HCT116 (cell line): ENCODE measurements around the gene ZDHHC18. TPM values are rescaled to one million over a fixed set of nuclear protein-coding genes. Genes with fewer than 3 reads are reported as not detected.
A peak's percentile ranks its signal among the peaks of the same experiment; 100 is the strongest.

Source experiments
- ATAC-seq: fragments of 200-7000 bp; cut with Tn5 transposase; 2 replicates; pipeline ENCODE4 v1.9.1; 2020; ENCODE audit warnings: mild to moderate bottlenecking, moderate library complexity
- BruUV-seq: library from RNA; stranded (reverse); fragments of 400-500 nt; replicated peaks from 2 replicates; lab custom pipeline; 2021; lab: Mats Ljungman, UMichigan
- CTCF ChIA-PET: fragments of 300-600 bp; sonication (Branson Sonifier 250); formaldehyde crosslinking; loops from one replicate; lab custom pipeline; 2021; ENCODE audit warnings: antibody characterized with exemption; lab: Charles Lee
- POLR2A ChIA-PET: fragments of 300-600, 350-600 bp; sonication (Branson Sonifier 250); formaldehyde crosslinking; loops from one replicate; lab custom pipeline; 2021; ENCODE audit warnings: antibody characterized with exemption; lab: Charles Lee
- RAD21 ChIA-PET, 2 experiments: fragments of 300-600 bp; sonication (Branson Sonifier 250); formaldehyde crosslinking; loops; one replicate each; lab custom pipeline; 2023; ENCODE audit warnings: low total read pairs in 2 of 2; ENCODE audit not compliant: uncharacterized antibody in 2 of 2, unreplicated experiment in 2 of 2, low non-redundant PET in 1 of 2; lab: Charles Lee
- DNase-seq: peaks from one replicate; pipeline ENCODE4 v3.0.0-alpha.2; 2010; ENCODE audit warnings: low read depth, low spot score
- H2AFZ ChIP-seq: fragments of 200-600 bp; shearing (Covaris generic), sonication (generic); 2 replicates; pipeline ENCODE4 v1.6.1; 2017; ENCODE audit warnings: low read depth, mixed run types, mixed read lengths, antibody characterized with exemption, low read length; ENCODE audit not compliant: poor library complexity, severe bottlenecking
- H3K27ac ChIP-seq: 2 replicates; pipeline ENCODE4 v1.5.1; 2012; ENCODE audit warnings: low read depth, low read length
- H3K27me3 ChIP-seq: fragments of 200-600 bp; sonication (generic); 2 replicates; pipeline ENCODE4 v1.6.1; 2016; ENCODE audit warnings: mixed run types, low read length, mixed read lengths; ENCODE audit not compliant: insufficient read depth
- H3K36me3 ChIP-seq, 2 experiments: fragments of 200-500 bp in 1 of 2; fragments of 200-600 bp in 1 of 2; sonication (Bioruptor generic) in 1 of 2; sonication (generic) in 1 of 2; 2 replicates each; pipeline versions ENCODE4 v1.5.1 to v1.6.1; 2014 to 2016; ENCODE audit warnings: low read length in 2 of 2, inconsistent platforms in 1 of 2, mixed read lengths in 1 of 2, mixed run types in 1 of 2; ENCODE audit not compliant: insufficient read depth in 2 of 2, control insufficient read depth in 1 of 2
- H3K4me1 ChIP-seq, 2 experiments: fragments of 200-600 bp in 1 of 2; sonication (generic) in 1 of 2; 2 replicates each; pipeline versions ENCODE4 v1.5.1 to v1.6.1; 2012 to 2017; ENCODE audit warnings: low read length in 2 of 2, inconsistent platforms in 1 of 2, mild to moderate bottlenecking in 1 of 2, mixed read lengths in 1 of 2, mixed run types in 1 of 2, moderate library complexity in 1 of 2; ENCODE audit not compliant: insufficient read depth in 2 of 2, control insufficient read depth in 1 of 2
- H3K4me2 ChIP-seq: fragments of 200-600 bp; sonication (generic); 2 replicates; pipeline ENCODE4 v1.6.1; 2017; ENCODE audit warnings: mixed run types, low read length, mixed read lengths
- H3K4me3 ChIP-seq, 2 experiments: fragments of 200-600 bp in 1 of 2; sonication (generic) in 1 of 2; replicated peaks in 1 of 2; 2 replicates each; pipeline ENCODE4 v1.5.1; 2011 to 2016; ENCODE audit warnings: low read length in 2 of 2, control low read depth in 1 of 2, low read depth in 1 of 2, mild to moderate bottlenecking in 1 of 2, mixed read lengths in 1 of 2, mixed run types in 1 of 2
- H3K79me2 ChIP-seq: fragments of 200-600 bp; sonication (generic); 2 replicates; pipeline ENCODE4 v1.6.1; 2017; ENCODE audit warnings: mild to moderate bottlenecking, mixed run types, low read length, moderate library complexity, mixed read lengths; ENCODE audit not compliant: insufficient read depth
- H3K9ac ChIP-seq: fragments of 200-600 bp; sonication (generic); 2 replicates; pipeline ENCODE4 v1.6.1; 2016; ENCODE audit warnings: low read length, mixed read lengths
- H3K9me2 ChIP-seq: fragments of 200-600 bp; sonication (generic), shearing (Covaris generic); 2 replicates; pipeline ENCODE4 v1.6.1; 2017; ENCODE audit warnings: mixed run types, mild to moderate bottlenecking, moderate library complexity; ENCODE audit not compliant: insufficient read depth
- H3K9me3 ChIP-seq, 2 experiments: fragments of 200-500 bp in 1 of 2; fragments of 200-600 bp in 1 of 2; sonication (Bioruptor generic) in 1 of 2; sonication (generic) in 1 of 2; 2 replicates each; pipeline ENCODE4 v1.6.1; 2014 to 2017; ENCODE audit warnings: low read length in 2 of 2, mixed read lengths in 2 of 2, inconsistent platforms in 1 of 2, low read depth in 1 of 2, mild to moderate bottlenecking in 1 of 2, mixed run types in 1 of 2, moderate library complexity in 1 of 2; ENCODE audit not compliant: control insufficient read depth in 1 of 2, insufficient read depth in 1 of 2
- H4K20me1 ChIP-seq: fragments of 200-600 bp; sonication (generic), shearing (Covaris generic); 2 replicates; pipeline ENCODE4 v1.6.1; 2017; ENCODE audit warnings: mixed run types, mild to moderate bottlenecking, moderate library complexity; ENCODE audit not compliant: insufficient read depth
- CEBPB ChIP-seq: IDR thresholded peaks from 2 replicates; pipeline ENCODE4 v1.6.1; 2012; ENCODE audit warnings: low read depth
- EGR1 ChIP-seq: IDR thresholded peaks from 2 replicates; pipeline ENCODE4 v1.6.1; 2012; ENCODE audit warnings: low read depth
- EZH2 ChIP-seq: fragments of 200-600 bp; sonication (generic); IDR thresholded peaks from 2 replicates; pipeline ENCODE4 v1.6.1; 2017; ENCODE audit warnings: antibody characterized with exemption, mixed run types
- POLR2A ChIP-seq: IDR thresholded peaks from 2 replicates; pipeline ENCODE4 v1.7.0; 2011; ENCODE audit warnings: borderline replicate concordance; ENCODE audit not compliant: insufficient read depth, insufficient read length; ENCODE audit errors: extremely low read depth
- POLR2AphosphoS5 ChIP-seq: IDR thresholded peaks from 2 replicates; pipeline ENCODE4 v1.6.1; 2011; ENCODE audit warnings: mild to moderate bottlenecking, low read depth, low read length, moderate library complexity
- ZFX ChIP-seq: fragments of 450-650 bp; IDR thresholded peaks from 2 replicates; pipeline ENCODE4 v1.6.1; 2017
- intact Hi-C: fragments of 100-400 bp; cut with micrococcal nuclease; formaldehyde crosslinking; loops from 2 replicates; pipeline ENCODE4 v1.10.0; 2022
- total RNA-seq: library from RNA; stranded (reverse); gene quantifications from one replicate; pipeline ENCODE4 v1.2.1, GENCODE V29; 2021; ENCODE audit not compliant: unreplicated experiment
- TF ChIP-seq, protein P1 (sequence below): IDR thresholded peaks from 2 replicates; pipeline ENCODE4 v1.6.1; 2011; ENCODE audit warnings: mild to moderate bottlenecking, low read length, moderate library complexity; ENCODE audit not compliant: insufficient replicate concordance; ENCODE audit errors: extremely low read depth
- TF ChIP-seq, protein P2 (sequence below): IDR thresholded peaks from 2 replicates; pipeline ENCODE4 v1.6.1; 2012
- TF ChIP-seq, protein P3 (sequence below): IDR thresholded peaks from 2 replicates; pipeline ENCODE4 v1.6.1; 2012
- TF ChIP-seq, protein P4 (sequence below), 3 experiments: fragments of 200-600 bp in 1 of 3; sonication (generic) in 1 of 3; IDR thresholded peaks in 2 of 3; conservative IDR thresholded peaks in 1 of 3; 2 replicates each; pipeline ENCODE4 v1.5.1; 2012 to 2017; ENCODE audit warnings: low read depth in 2 of 3, low read length in 2 of 3, antibody characterized with exemption in 1 of 3, borderline replicate concordance in 1 of 3, control low read depth in 1 of 3, mild to moderate bottlenecking in 1 of 3, mixed read lengths in 1 of 3, mixed run types in 1 of 3, moderate library complexity in 1 of 3; ENCODE audit not compliant: insufficient read depth in 1 of 3

ZDHHC18 gene
- total RNA-seq, 1 experiment from 2014 or later = 24.4 TPM

DNA sequence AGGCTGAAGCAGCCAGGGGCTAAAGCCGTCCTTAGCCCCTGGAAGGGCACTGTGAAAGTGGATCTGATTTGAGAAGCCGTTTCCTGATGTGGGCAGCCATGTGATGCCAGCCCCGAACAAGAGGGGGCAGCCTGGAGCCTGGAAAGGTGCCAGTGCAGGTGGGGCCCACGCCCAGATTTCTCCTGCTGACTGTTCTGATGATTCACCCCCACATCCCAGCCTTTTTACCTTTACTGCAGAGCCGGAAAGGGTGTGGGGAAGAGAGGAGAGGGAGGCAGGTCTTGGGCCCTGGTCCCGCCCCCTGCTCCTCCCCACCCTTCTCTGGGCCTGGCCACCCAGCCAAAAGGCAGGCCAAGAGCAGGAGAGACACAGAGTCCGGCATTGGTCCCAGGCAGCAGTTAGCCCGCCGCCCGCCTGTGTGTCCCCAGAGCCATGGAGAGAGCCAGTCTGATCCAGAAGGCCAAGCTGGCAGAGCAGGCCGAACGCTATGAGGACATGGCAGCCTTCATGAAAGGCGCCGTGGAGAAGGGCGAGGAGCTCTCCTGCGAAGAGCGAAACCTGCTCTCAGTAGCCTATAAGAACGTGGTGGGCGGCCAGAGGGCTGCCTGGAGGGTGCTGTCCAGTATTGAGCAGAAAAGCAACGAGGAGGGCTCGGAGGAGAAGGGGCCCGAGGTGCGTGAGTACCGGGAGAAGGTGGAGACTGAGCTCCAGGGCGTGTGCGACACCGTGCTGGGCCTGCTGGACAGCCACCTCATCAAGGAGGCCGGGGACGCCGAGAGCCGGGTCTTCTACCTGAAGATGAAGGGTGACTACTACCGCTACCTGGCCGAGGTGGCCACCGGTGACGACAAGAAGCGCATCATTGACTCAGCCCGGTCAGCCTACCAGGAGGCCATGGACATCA is 36.5 kb downstream of the ZDHHC18 start, which contains the start of gene SFN:
TSS of gene SFN (plus strand) at position 369 of the 904 bp plus-strand sequence. CDS start at position 433, 64 bp downstream.
- no peaks in the 10 kb centered on the region for H4K20me1 ChIP-seq
- peak within 1 kb of the TSS; percentile 99 for H3K9ac ChIP-seq
- RAD21 ChIA-PET = no interaction called here
- no peak within 1 kb of the TSS for H2AFZ ChIP-seq
- CTCF ChIA-PET = interaction anchor here (1.0 to 3.4 kb wide), 4 partner anchors 7 to 261 kb away, joined by 4 to 14 read pairs (median 7); no protein-coding TSS in a partner anchor
- no peak for TF ChIP-seq EZH2
- TF ChIP-seq POLR2AphosphoS5 = peak; percentile 100
- TF ChIP-seq, protein P1, sequence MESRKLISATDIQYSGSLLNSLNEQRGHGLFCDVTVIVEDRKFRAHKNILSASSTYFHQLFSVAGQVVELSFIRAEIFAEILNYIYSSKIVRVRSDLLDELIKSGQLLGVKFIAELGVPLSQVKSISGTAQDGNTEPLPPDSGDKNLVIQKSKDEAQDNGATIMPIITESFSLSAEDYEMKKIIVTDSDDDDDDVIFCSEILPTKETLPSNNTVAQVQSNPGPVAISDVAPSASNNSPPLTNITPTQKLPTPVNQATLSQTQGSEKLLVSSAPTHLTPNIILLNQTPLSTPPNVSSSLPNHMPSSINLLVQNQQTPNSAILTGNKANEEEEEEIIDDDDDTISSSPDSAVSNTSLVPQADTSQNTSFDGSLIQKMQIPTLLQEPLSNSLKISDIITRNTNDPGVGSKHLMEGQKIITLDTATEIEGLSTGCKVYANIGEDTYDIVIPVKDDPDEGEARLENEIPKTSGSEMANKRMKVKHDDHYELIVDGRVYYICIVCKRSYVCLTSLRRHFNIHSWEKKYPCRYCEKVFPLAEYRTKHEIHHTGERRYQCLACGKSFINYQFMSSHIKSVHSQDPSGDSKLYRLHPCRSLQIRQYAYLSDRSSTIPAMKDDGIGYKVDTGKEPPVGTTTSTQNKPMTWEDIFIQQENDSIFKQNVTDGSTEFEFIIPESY = no peak
- no peak for TF ChIP-seq EGR1
- TF ChIP-seq, protein P2, sequence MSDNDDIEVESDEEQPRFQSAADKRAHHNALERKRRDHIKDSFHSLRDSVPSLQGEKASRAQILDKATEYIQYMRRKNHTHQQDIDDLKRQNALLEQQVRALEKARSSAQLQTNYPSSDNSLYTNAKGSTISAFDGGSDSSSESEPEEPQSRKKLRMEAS = no peak
- TF ChIP-seq, protein P3, sequence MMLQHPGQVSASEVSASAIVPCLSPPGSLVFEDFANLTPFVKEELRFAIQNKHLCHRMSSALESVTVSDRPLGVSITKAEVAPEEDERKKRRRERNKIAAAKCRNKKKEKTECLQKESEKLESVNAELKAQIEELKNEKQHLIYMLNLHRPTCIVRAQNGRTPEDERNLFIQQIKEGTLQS = no peak
- TF ChIP-seq POLR2A = peak; percentile 97
- TF ChIP-seq ZFX = peak; percentile 73
- TF ChIP-seq CEBPB = no peak
- TF ChIP-seq, protein P4, sequence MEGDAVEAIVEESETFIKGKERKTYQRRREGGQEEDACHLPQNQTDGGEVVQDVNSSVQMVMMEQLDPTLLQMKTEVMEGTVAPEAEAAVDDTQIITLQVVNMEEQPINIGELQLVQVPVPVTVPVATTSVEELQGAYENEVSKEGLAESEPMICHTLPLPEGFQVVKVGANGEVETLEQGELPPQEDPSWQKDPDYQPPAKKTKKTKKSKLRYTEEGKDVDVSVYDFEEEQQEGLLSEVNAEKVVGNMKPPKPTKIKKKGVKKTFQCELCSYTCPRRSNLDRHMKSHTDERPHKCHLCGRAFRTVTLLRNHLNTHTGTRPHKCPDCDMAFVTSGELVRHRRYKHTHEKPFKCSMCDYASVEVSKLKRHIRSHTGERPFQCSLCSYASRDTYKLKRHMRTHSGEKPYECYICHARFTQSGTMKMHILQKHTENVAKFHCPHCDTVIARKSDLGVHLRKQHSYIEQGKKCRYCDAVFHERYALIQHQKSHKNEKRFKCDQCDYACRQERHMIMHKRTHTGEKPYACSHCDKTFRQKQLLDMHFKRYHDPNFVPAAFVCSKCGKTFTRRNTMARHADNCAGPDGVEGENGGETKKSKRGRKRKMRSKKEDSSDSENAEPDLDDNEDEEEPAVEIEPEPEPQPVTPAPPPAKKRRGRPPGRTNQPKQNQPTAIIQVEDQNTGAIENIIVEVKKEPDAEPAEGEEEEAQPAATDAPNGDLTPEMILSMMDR (IDR thresholded peaks at IDR 0.05 in 2 of 3, conservative IDR thresholded peaks at IDR 0.05 in 1 of 3; ENCODE audit: borderline replicate concordance in 1 of 3, insufficient read depth in 1 of 3, low read depth in 2 of 3, low read length in 2 of 3) = peak in 2 of 3 experiments; percentile 84 to 91; a peak in 4 of 6 replicates
- POLR2A ChIA-PET = interaction anchor here (0.7 to 3.9 kb wide), 6 partner anchors 8 to 52 kb away, joined by 3 to 29 read pairs (median 3); partner anchors contain the start of gene GPN2
- no peaks in the 10 kb centered on the region for H3K27me3 ChIP-seq
- H3K9me3 ChIP-seq = no peaks in the 10 kb centered on the region
- H3K4me1 ChIP-seq = peaks cover 40 to 69% of the 10 kb centered on the region in 2 experiments
- ATAC-seq (peak; percentile 64), DNase-seq (peak; percentile 98)
- H3K4me2 ChIP-seq = peak within 1 kb of the TSS; percentile 100
- H3K36me3 ChIP-seq = 0 out of 4 replicates have a peak, but pooled peaks cover 0 to 5% of the 10 kb centered on the region in 2 experiments
- peak within 1 kb of the TSS; percentile 100 for H3K27ac ChIP-seq
- peak within 1 kb of the TSS; percentile 88 to 96 for H3K4me3 ChIP-seq
- peaks cover 20% of the 10 kb centered on the region for H3K79me2 ChIP-seq
- intact Hi-C loops = loop anchor here (1.0 to 10.0 kb wide), 3 partner anchors 10 to 261 kb away; partner anchors contain the start of gene ARID1A
- BruUV-seq = TSS peak; percentile 96
- H3K9me2 ChIP-seq = no peaks in the 10 kb centered on the region
